Suprapubic skin (tissue), 4 donors: ENCODE data around the gene KICS2. TPM values are rescaled to one million over a fixed set of nuclear protein-coding genes. Genes with fewer than 3 reads are reported as not detected.
"Not testable (repeated sequence)": the region's sequence is repeated elsewhere in the genome, so short reads cannot be mapped to it uniquely, and the experiment has no call there.

Source experiments
- DNase-seq, 2 donors: peaks; one replicate each; pipeline ENCODE4 v3.0.0-alpha.2; 2019; ENCODE audit warnings: low spot score in 2 of 2
- H3K27ac ChIP-seq: fragments of 200-600 bp; sonication (generic); one replicate; pipeline ENCODE4 v1.5.1; 2019
- H3K27me3 ChIP-seq: fragments of 200-600 bp; sonication (generic); one replicate; pipeline ENCODE4 v1.5.1; 2019
- H3K36me3 ChIP-seq: fragments of 200-600 bp; sonication (generic); one replicate; pipeline ENCODE4 v1.5.1; 2019
- H3K4me1 ChIP-seq: fragments of 200-600 bp; sonication (generic); one replicate; pipeline ENCODE4 v1.5.1; 2019
- H3K4me3 ChIP-seq: fragments of 200-600 bp; sonication (generic); one replicate; pipeline ENCODE4 v1.5.1; 2019; ENCODE audit warnings: mild to moderate bottlenecking
- H3K9me3 ChIP-seq: fragments of 200-600 bp; sonication (generic); one replicate; pipeline ENCODE4 v1.5.1; 2019
- EP300 ChIP-seq: sonication (generic); formaldehyde crosslinking; IDR thresholded peaks from one replicate; pipeline ENCODE4 v1.6.1; 2017; ENCODE audit warnings: antibody characterized with exemption
- POLR2A ChIP-seq, 2 donors: fragments of 450-650 bp; IDR thresholded peaks; one replicate each; pipeline ENCODE4 v1.6.1; 2017; ENCODE audit warnings: antibody characterized with exemption in 2 of 2, mild to moderate bottlenecking in 2 of 2, moderate library complexity in 2 of 2
- POLR2AphosphoS5 ChIP-seq, 3 donors: sonication (generic); formaldehyde crosslinking; IDR thresholded peaks; one replicate each; pipeline ENCODE4 v1.6.1; 2017; ENCODE audit warnings: antibody characterized with exemption in 3 of 3
- WGBS: methylation state at CpG from one replicate; pipeline ENCODE4 v1.1.5; 2018; 5-methylcytosine and 5-hydroxymethylcytosine counted together
- total RNA-seq, 4 donors: library from RNA; depleted of rRNA; stranded (reverse); fragments of >200 nt; gene quantifications; one replicate each; pipeline ENCODE4 v1.1.0, GENCODE V29; 2016
- TF ChIP-seq, protein P1 (sequence below), 2 donors: fragments of 200-600 bp in 1 of 2; fragments of 450-650 bp in 1 of 2; sonication (generic) in 1 of 2; IDR thresholded peaks; one replicate each; pipeline ENCODE4 v1.5.1; 2016 to 2019; ENCODE audit warnings: antibody characterized with exemption in 2 of 2, mild to moderate bottlenecking in 1 of 2, moderate library complexity in 1 of 2

Gene KICS2
- total RNA-seq, 4 donors from 2014 or later: 14.6 to 43.0 (median 16.7) TPM

DNA sequence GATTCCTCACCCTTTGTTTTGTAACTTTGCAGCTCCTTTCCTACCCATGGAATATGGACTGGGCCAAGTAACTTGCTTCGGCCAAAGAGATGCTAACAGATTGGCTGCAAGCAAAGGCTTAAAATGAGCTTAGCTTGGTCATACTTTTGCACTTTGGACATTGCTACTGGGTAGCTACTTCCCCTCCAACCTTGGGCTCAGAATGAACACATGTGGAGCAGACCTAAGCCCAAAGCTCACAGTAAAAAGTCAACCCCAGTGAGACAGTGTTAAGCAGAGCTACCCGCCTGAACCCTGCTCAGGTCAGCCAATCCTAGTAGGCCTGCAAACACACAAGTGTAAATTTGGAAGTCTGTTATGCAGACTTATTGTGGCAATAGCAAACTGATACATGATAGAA, 14.6 kb downstream of the KICS2 start:
- TF ChIP-seq EP300 (no peak), POLR2AphosphoS5 (IDR thresholded peaks at IDR 0.05) (no peak), POLR2A (IDR thresholded peaks at IDR 0.05) (no peak)
- TF ChIP-seq, protein P1, sequence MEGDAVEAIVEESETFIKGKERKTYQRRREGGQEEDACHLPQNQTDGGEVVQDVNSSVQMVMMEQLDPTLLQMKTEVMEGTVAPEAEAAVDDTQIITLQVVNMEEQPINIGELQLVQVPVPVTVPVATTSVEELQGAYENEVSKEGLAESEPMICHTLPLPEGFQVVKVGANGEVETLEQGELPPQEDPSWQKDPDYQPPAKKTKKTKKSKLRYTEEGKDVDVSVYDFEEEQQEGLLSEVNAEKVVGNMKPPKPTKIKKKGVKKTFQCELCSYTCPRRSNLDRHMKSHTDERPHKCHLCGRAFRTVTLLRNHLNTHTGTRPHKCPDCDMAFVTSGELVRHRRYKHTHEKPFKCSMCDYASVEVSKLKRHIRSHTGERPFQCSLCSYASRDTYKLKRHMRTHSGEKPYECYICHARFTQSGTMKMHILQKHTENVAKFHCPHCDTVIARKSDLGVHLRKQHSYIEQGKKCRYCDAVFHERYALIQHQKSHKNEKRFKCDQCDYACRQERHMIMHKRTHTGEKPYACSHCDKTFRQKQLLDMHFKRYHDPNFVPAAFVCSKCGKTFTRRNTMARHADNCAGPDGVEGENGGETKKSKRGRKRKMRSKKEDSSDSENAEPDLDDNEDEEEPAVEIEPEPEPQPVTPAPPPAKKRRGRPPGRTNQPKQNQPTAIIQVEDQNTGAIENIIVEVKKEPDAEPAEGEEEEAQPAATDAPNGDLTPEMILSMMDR (IDR thresholded peaks at IDR 0.05): no peak
- H3K36me3 ChIP-seq: peaks cover 12% of the 10 kb centered on the region
- 98% methylated on average over 2 of the region's 2 CpGs for WGBS
- no peak overlapping the region for H3K27ac ChIP-seq
- no peaks in the 10 kb centered on the region for H3K4me1 ChIP-seq
- no peaks in the 10 kb centered on the region for H3K27me3 ChIP-seq
- no peaks in the 10 kb centered on the region for H3K9me3 ChIP-seq
- no peak overlapping the region for H3K4me3 ChIP-seq
- DNase-seq: no peak

DNA sequence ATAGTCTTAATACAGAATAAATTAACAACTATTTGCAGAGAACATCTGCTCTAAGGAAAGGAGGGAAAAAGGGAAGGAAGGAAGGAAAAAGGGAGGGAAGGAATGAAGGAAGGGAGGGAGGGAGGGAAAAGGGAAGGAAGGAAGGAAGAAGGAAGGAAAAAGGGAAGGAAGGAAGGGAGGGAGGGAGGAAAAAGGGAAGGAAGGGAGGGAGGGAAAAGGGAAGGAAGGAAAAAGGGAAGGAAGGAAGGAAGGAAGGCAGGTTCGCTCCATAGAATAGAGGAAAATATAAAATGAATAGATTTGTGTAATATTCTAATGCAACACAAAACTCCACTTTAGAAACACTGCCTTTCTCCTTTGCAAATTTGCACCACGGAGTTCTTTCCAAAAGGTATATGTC, 16.6 kb downstream of the KICS2 start:
- H3K9me3 ChIP-seq: no peaks in the 10 kb centered on the region
- no peak overlapping the region for H3K4me3 ChIP-seq
- TF ChIP-seq EP300: no peak
- TF ChIP-seq, protein P1 (IDR thresholded peaks at IDR 0.05): no peak
- no peak for TF ChIP-seq POLR2AphosphoS5 (IDR thresholded peaks at IDR 0.05)
- no peak for TF ChIP-seq POLR2A (IDR thresholded peaks at IDR 0.05)
- peaks cover 15% of the 10 kb centered on the region for H3K36me3 ChIP-seq
- no peaks in the 10 kb centered on the region for H3K4me1 ChIP-seq
- H3K27me3 ChIP-seq: no peaks in the 10 kb centered on the region
- WGBS: 93% methylated on average over 2 of the region's 2 CpGs
- H3K27ac ChIP-seq: no peak overlapping the region
- no peak for DNase-seq

DNA sequence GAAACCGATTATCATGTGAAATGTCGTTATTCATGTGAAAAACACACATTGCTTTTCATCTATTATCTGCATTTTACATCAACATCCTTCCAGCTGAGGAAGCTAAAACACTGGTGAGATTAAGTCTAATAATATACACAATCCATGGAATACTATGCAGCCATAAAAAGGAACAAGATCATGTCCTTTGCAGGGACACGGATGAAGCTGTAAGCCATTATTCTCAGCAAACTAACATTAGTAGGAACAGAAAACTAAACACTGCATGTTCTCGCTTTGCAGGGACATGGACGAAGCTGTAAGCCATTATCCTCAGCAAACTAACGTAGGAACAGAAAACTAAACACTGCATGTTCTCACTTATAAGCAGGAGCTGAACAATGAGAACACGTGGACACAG, 18.3 kb downstream of the KICS2 start:
- no peak for DNase-seq
- TF ChIP-seq EP300 (no peak), POLR2A (IDR thresholded peaks at IDR 0.05) (no peak), POLR2AphosphoS5 (IDR thresholded peaks at IDR 0.05) (no peak)
- TF ChIP-seq, protein P1 (IDR thresholded peaks at IDR 0.05): no peak

DNA sequence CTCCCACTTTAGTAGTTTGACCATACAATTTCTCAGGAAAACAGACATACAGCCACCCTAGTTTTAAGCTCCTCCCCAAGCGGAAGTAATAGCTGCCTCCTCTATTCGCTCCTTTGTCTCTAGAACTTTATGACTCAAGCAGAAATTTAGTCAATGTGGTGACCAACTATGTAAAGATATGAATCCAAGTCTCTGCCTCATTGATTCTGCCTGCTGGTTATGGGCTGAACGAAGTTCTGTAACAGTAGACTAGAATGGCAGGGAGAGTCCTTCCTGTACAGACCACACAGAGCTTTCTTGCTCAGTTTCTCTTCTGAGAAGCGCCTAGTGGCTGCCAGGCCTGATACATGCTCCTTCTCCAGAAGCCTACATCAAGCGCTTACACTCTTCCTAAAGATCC, 19.1 kb downstream of the KICS2 start:
- Histone ChIP-seq H3K9me3 (no peaks in the 10 kb centered on the region), H3K27me3 (no peaks in the 10 kb centered on the region), H3K27ac (no peak overlapping the region), H3K36me3 (peaks cover 15% of the 10 kb centered on the region), H3K4me1 (no peaks in the 10 kb centered on the region), H3K4me3 (no peak overlapping the region)
- 92% methylated on average over 5 of the region's 5 CpGs for WGBS
- no peak for TF ChIP-seq EP300
- TF ChIP-seq POLR2AphosphoS5 (IDR thresholded peaks at IDR 0.05): no peak
- TF ChIP-seq, protein P1 (IDR thresholded peaks at IDR 0.05): no peak
- DNase-seq: no peak

More for the DNA sequence above, 18.3 kb downstream of the KICS2 start:
- peaks cover 15% of the 10 kb centered on the region for H3K36me3 ChIP-seq
- no peaks in the 10 kb centered on the region for H3K9me3 ChIP-seq
- H3K4me3 ChIP-seq: no peak overlapping the region
- 56% methylated on average over 7 of the region's 7 CpGs for WGBS
- no peaks in the 10 kb centered on the region for H3K4me1 ChIP-seq
- no peaks in the 10 kb centered on the region for H3K27me3 ChIP-seq
- H3K27ac ChIP-seq: no peak overlapping the region

DNA sequence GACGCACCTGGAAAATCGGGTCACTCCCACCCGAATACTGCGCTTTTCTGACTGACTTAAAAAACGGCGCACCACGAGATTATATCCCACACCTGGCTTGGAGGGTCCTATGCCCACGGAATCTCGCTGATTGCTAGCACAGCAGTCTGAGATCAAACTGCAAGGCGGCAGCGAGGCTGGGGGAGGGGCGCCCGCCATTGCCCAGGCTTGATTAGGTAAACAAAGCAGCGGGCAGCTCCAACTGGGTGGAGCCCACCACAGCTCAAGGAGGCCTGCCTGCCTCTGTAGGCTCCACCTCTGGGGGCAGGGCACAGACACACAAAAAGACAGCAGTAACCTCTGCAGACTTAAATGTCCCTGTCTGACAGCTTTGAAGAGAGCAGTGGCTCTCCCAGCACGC, 26.3 kb downstream of the KICS2 start:
- H3K4me3 ChIP-seq, H3K27ac ChIP-seq, DNase-seq, H3K9me3 ChIP-seq, H3K4me1 ChIP-seq, H3K27me3 ChIP-seq: not testable (repeated sequence)
- no CpG with 5 or more reads among the region's 15 CpGs for WGBS
- H3K36me3 ChIP-seq: peaks cover 24% of the 10 kb centered on the region
